HG03521 (cell line): ENCODE data around the gene JADE2.
"Not testable (repeated sequence)": the region's sequence is repeated elsewhere in the genome, so short reads cannot be mapped to it uniquely, and the experiment has no call there.

Experiments used
- ATAC-seq: cut with Tn5 transposase; IDR thresholded peaks from one replicate; pipeline ENCODE4 v1.9.1; 2021; ENCODE audit warnings: mild to moderate bottlenecking, moderate library complexity; ENCODE audit not compliant: unreplicated experiment

The JADE2 gene

GRCh38 chr5:134507452-134507851 lies 18.0 kb upstream of the JADE2 start:
- no peak for ATAC-seq

GRCh38 chr5:134508521-134509195 lies 16.8 kb upstream of the JADE2 start:
- no peak for ATAC-seq

- no peak for ATAC-seq
Measured at GRCh38 chr5:134509308-134510040, 16.0 kb upstream of the JADE2 start.

- ATAC-seq: no peak
Measured at GRCh38 chr5:134510970-134511795, 14.3 kb upstream of the JADE2 start.

DNA sequence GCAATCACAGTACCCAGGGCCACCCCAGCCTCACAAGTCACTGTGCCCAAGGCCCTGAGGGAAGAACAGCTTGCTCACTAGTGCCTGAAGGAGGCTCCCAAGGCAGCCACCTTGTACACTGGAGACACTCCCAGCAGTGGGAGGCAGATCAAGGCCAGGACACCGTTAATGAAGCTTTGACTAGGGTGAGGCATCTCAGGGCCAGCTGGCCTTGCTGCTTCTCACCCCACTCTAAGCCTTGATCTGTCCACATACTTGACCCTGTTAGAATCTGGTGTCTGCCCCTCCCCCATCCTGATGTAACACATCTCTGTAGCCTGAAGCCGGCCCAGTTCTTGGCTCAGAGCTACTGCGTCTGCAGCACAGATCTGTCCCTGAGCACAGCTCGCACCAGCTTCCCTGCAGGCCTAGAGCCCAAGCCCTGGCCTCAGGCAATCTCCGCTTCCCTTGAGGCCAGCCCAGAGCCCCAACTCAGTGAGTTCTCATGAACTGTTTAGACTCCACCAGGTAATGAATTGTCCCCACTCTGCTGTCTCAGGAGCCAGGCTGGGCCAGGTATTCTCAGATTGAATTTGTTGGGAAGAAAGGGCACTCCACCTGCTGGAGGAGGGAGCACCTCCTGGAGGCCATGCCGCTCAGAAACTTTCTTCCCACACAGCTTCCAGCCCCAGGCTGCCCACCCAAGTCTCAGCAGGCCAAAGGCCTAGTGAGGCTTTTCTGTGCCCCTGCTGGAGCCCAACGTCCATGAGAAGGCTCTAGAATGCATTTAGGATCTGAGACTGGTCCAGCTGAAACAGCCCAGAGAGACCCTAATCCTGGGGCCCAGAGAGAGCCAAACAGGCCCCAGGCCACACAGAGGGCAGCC lies 13.4 kb upstream of the JADE2 start:
- no peak for ATAC-seq

DNA sequence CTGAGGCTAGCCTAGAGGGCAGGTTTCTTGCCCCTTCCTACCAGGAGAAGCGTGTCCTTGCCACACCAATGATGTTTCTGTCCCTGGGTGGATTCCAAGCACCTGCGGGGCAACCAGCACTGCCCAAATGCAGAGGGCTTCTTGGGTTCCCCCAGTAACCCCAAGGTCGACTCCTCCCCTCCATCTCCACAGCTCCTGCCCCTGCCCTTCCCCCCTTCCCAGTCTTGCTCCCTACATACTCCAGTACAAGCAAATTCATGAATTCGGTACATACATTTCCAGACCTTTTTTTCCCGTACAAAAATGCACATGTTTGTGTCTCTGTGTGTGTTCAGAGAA lies 12.8 kb upstream of the JADE2 start:
- ATAC-seq: no peak

- no peak for ATAC-seq
Measured at GRCh38 chr5:134515801-134516200, 9.7 kb upstream of the JADE2 start.

DNA sequence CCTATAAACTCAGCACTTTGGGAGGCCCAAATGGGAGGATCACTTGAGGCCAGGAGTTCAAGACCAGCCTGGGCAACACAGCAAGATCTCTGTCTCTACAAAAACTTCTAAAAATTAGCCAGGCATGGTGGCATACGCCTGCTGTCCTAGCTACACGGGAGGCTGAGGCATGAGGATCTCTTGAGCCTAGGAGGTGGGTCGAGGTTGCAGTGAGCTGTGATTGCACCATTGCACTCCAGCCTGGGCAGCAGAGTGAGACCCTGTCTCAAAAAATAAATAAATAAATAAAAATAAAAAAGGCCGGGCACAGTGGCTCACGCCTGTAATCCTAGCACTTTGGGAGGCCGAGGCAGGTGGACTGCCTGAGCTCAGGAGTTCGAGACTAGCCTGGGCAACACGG lies 8.5 kb upstream of the JADE2 start:
- ATAC-seq: not testable (repeated sequence)

DNA sequence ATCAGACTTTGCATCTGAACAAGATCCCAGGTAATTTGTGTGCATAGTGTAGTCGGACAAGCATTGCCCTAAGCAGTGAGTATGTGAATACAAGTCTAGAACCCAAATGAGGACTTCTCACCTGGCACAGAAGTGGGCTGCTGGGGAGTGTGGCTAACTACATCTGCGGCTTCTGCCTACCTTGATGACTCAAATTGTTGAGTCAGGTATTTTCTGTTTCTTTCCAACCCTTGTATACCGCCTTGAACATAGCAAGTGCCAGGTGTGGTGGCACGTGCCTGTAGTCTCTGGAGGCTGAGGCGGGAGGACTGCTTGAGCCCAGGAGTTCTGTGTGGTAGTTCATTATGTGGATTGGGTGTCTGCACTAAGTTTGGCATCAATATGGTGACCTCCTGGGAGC lies 7.9 kb upstream of the JADE2 start:
- no peak for ATAC-seq

DNA sequence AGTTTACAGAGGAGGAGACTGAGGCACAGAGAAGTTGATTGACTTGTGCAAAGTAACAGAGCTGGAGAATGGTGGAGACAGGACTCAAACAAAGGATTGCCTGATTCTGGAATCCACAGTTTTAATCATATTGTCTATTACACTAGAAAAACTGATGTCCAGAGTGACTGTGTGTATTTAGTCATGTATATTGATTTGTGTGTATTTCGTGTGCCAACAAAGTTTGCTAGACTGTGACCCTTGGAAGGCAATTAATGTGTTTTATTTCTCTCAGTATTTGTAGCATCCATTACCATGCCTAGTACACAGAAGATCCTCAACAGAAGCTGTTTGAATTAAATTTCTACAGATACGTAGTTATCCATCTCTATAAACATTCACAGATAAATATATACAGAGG lies 5.5 kb upstream of the JADE2 start:
- ATAC-seq: no peak

GRCh38 chr5:134521841-134522240 lies 3.6 kb upstream of the JADE2 start:
- ATAC-seq: no peak

- no peak for ATAC-seq
Measured at GRCh38 chr5:134523543-134524271, 1.8 kb upstream of the JADE2 start.

DNA sequence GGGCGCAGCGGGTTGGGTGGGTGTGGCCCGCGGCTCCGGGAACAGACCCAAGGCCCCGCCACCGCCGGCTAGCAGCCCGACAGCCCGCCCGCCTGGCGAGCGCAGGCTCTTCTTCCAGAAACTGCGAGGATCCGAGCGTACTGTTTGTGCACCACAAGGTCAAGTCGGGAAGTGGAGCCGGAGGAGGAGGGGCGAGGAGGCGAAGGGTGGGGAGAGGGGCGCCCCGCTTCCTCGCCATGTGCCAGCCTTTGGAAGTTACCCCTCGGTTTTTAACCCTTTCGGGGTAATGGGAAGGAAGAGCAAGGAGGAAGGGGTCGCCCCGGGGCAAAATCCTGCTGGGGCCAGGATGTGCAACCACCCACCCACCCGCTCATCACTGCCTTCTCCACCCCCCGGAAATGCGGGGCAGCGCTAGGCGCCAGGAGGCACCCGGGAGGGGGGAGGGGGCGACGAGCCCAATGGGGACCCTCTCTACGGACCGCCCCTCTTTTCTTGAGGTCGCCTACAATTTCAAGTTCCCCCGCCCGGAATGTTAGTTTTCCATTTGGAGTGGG lies 1.1 kb upstream of the JADE2 start:
- ATAC-seq: no peak

DNA sequence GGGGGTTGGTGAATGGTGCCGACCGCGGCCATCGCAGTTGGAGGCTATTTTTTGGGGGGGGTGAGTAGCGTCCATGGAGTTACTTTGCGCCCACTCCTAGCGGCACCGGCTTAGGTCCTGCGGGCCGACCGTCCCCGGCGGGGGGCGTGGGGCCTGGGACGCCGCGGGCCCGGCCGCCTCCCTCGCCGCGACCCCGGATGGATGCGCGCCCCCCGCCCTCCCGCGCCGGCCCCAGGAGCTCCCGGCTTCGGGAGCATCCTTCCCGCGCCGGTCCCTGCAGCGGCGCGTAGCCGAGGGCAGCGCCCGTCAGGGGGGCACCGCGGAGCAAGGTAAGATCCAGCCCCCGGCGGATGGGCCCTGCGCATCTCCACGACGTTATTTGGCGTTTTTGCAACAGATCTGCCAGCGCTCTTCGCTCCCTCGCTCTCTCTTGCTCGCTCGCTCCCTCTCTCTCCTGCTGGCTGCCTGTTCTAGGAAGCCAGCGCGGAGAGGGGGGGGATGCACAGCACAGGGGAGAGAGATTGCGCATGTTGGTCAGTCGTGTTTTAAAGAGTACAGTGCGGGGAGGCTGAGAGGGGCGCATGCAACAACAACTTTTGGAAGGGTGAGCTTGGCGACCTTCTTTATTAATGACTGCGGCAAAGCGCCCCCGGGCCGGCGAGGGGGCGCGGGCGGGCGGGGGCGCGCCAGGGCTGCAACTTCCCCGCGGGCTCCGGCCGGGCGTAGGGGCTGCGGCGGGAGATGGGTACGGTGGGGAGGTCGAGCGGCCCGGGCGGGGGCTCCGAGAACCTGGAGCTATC lies 413 bp downstream of the JADE2 start:
- ATAC-seq: no peak

DNA sequence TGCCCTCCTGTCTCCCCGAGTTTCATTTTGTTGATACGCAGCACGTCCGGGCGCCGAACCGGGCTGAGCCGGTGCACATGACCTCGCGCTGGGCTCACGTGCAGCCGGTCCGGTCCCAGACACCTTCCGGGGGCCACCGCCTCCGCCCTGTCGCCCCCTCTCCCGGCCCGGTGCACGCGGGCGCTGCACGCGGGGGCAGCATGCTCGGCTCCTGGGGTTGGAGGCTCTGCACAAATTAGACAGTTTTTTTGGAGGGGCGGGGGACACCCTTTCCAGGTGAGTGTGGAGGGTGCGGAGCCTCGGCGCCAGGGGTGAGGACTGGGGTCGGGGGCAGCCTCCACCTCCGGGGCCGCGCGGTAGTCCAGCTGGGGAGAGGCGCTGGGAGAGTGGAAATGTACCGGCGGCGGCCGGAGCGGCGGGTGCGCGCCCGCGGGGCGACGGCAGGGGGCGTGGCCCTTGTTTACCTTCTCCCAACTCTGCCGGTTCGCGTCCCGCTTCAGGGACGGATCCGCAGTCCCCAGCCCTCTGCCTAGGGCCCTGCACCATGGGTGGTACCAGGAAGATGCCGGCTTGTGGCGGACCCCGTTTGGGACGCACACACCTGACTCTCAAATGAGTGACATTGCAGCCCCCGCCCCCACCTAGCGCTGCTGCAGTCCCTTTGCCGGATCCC lies 1.1 kb downstream of the JADE2 start:
- peak; percentile 18 for ATAC-seq

DNA sequence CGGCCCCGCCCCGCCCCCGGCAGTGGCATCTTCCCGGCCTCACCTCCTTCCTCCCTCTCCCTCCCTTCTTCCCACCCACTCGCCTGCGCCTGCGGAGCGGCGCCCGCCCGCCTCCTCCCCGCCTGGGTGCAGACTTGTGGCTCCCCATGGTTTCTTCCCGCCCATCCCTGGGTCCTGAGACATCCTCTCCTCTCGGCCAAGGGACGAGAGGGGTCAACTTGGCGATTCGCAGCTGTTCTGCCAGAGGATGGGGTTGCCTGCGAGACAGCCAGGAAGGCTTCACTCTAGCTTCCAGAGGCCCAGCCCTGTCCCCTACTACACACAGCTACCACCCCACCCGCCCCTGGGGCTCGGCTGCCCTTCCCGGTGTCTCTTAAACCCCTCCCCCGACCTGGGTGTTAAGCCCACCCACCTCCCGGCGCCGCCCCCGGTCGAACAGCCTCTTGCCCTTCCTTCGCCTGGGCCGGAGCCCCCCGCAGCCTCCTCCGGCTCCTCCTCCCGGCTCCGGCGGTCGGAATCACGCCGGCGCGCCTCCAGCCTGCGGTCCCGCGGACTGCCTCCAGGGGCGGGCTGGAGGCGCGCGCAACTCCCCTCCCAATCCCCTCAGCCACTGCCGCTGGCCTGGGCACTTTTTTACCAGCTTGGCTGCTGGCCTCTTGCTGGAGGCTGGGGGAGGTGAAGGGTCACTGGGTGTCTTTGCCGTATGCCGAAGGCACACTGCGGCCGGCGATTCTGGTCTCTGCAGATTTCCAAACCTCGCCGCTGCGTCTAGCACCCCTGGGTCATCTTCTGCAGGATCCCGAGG lies 1.9 kb downstream of the JADE2 start:
- ATAC-seq: peak; percentile 43

DNA sequence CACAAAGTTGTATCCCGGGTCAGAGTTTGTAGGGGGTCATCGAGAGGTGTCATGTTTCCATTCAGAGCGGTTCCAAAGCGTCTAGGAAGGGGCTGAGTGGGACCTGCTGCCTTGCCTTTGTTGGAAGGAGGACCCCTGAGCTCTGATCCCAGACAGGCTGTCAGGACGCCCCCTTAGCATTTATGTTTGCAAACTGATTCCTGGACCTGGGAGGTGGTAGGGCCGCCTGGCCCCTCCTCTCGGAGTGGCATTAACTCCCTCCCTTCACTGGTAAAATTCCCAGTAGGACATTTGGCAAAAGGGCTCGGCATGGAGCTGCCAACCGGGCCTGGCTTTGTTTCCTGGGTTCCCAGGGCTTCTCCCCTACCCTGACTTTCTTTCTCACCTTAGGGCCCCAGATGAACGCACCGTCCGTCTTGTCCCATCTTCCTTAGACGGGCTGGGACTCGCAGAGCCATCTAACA lies 2.5 kb downstream of the JADE2 start:
- no peak for ATAC-seq

- ATAC-seq: no peak
Measured at GRCh38 chr5:134528556-134528955, 3.1 kb downstream of the JADE2 start.
